OCI-LY7 (cell line): Measurements from ENCODE around the gene TMEM95.

ENCODE experiments used
- EZH2phosphoT487 ChIP-seq: fragments of 200-600 bp; sonication (generic); IDR thresholded peaks from 2 replicates; pipeline ENCODE4 v1.6.1; 2018; ENCODE audit warnings: low read depth, borderline replicate concordance, mild to moderate bottlenecking, mixed run types, antibody characterized with exemption, low read length, moderate library complexity, mixed read lengths
- TF ChIP-seq, protein P1 (sequence below): fragments of 200-600 bp; sonication (generic); conservative IDR thresholded peaks from 2 replicates; pipeline ENCODE4 v1.5.1; 2014; ENCODE audit warnings: mild to moderate bottlenecking, antibody characterized with exemption, low read length, moderate library complexity, mixed read lengths

DNA sequence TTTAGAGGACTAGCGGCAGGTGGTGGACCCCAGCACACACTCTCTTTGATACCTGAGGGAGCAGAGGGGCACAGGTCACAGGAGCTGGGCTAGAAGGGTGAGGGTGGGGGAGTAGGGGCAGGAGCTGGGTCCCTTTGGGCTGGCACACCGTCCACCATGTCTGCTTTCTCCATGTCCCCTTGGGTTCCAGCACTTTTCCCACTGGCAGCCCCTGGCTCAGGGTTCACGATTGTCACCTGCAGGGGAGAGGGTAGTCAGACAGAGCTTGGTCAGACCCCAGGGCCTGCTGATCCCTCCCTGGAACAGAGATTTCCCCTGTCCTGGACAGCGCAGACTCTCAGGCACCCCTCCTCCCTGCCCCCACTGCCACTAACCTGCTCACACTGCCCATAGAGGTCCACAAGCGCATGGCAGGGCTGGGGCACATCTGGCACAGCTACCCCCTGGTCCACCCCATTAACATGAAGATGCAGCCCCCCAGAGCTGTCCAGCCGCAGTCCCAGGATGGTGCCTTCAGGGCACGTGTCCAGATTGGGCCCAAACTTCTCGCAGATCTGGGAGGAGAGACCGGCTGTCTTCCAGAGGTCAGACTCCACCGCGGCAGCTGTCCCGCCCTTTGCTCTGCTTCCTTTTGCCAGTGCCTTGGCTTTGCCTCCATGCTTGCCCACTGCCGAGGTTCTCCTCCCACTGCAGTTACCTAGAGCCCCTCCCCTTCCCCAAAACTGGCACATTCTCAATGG is 36.7 kb upstream of the TMEM95 start:
- TF ChIP-seq, protein P1, sequence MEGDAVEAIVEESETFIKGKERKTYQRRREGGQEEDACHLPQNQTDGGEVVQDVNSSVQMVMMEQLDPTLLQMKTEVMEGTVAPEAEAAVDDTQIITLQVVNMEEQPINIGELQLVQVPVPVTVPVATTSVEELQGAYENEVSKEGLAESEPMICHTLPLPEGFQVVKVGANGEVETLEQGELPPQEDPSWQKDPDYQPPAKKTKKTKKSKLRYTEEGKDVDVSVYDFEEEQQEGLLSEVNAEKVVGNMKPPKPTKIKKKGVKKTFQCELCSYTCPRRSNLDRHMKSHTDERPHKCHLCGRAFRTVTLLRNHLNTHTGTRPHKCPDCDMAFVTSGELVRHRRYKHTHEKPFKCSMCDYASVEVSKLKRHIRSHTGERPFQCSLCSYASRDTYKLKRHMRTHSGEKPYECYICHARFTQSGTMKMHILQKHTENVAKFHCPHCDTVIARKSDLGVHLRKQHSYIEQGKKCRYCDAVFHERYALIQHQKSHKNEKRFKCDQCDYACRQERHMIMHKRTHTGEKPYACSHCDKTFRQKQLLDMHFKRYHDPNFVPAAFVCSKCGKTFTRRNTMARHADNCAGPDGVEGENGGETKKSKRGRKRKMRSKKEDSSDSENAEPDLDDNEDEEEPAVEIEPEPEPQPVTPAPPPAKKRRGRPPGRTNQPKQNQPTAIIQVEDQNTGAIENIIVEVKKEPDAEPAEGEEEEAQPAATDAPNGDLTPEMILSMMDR: no peak
- no peak for TF ChIP-seq EZH2phosphoT487
